HG03135 (cell line): ENCODE data around the gene SLC38A3.
"Not testable (repeated sequence)": the region's sequence is repeated elsewhere in the genome, so short reads cannot be mapped to it uniquely, and the experiment has no call there.

Source experiments
- ATAC-seq: cut with Tn5 transposase; IDR thresholded peaks from one replicate; pipeline ENCODE4 v1.9.1; 2021; ENCODE audit warnings: mild to moderate bottlenecking, moderate library complexity; ENCODE audit not compliant: unreplicated experiment

SLC38A3 gene

GRCh38 chr3:50246517-50246954 is 41.5 kb downstream of the SLC38A3 start:
- peak; percentile 56 for ATAC-seq

- no peak for ATAC-seq
Measured at GRCh38 chr3:50248387-50248786, 43.3 kb downstream of the SLC38A3 start.

GRCh38 chr3:50249457-50249856 is 44.4 kb downstream of the SLC38A3 start:
- ATAC-seq: no peak

GRCh38 chr3:50250514-50250913 is 45.4 kb downstream of the SLC38A3 start:
- ATAC-seq: no peak

GRCh38 chr3:50251220-50251619 is 46.1 kb downstream of the SLC38A3 start:
- no peak for ATAC-seq

- ATAC-seq: no peak
Measured at GRCh38 chr3:50254577-50255250, 49.6 kb downstream of the SLC38A3 start.

- no peak for ATAC-seq
Measured at GRCh38 chr3:50255251-50255615, 50.2 kb downstream of the SLC38A3 start.

- no peak for ATAC-seq
Measured at GRCh38 chr3:50256978-50257890, 52.2 kb downstream of the SLC38A3 start.

- no peak for ATAC-seq
Measured at GRCh38 chr3:50258029-50258680, 53.1 kb downstream of the SLC38A3 start.

- ATAC-seq: no peak
Measured at GRCh38 chr3:50258979-50259378, 53.9 kb downstream of the SLC38A3 start.

- ATAC-seq: peak; percentile 30
Measured at GRCh38 chr3:50259432-50260026, 54.5 kb downstream of the SLC38A3 start.

- peak; percentile 70 for ATAC-seq
Measured at GRCh38 chr3:50260027-50260941, 55.2 kb downstream of the SLC38A3 start.

- no peak for ATAC-seq
Measured at GRCh38 chr3:50260942-50261441, 55.9 kb downstream of the SLC38A3 start.

GRCh38 chr3:50261505-50261904 is 56.4 kb downstream of the SLC38A3 start:
- no peak for ATAC-seq

GRCh38 chr3:50262200-50262599 is 57.1 kb downstream of the SLC38A3 start:
- ATAC-seq: not testable (repeated sequence)

- no peak for ATAC-seq
Measured at GRCh38 chr3:50262778-50263177, 57.7 kb downstream of the SLC38A3 start.

GRCh38 chr3:50263478-50264382 is 58.7 kb downstream of the SLC38A3 start:
- ATAC-seq: no peak

- no peak for ATAC-seq
Measured at GRCh38 chr3:50264383-50264963, 59.4 kb downstream of the SLC38A3 start.
